HG03558 (cell line): Measurements from ENCODE around the gene WIPF3.

ENCODE experiments used
- ATAC-seq: cut with Tn5 transposase; IDR thresholded peaks from one replicate; pipeline ENCODE4 v1.9.1; 2021; ENCODE audit warnings: moderate number of reproducible peaks; ENCODE audit not compliant: unreplicated experiment; ENCODE audit errors: extremely low read depth

Gene WIPF3

GRCh38 chr7:29896685-29897411, 90.5 kb downstream of the WIPF3 start:
- no peak for ATAC-seq

GRCh38 chr7:29898301-29898700, 92.0 kb downstream of the WIPF3 start:
- no peak for ATAC-seq

- ATAC-seq, result no peak
Measured at GRCh38 chr7:29900745-29901144, 94.4 kb downstream of the WIPF3 start.

- no peak for ATAC-seq
Measured at GRCh38 chr7:29906200-29907022, 100.1 kb downstream of the WIPF3 start.

- ATAC-seq, result no peak
Measured at GRCh38 chr7:29914180-29914579, 107.9 kb downstream of the WIPF3 start.

GRCh38 chr7:29915481-29916215, 109.3 kb downstream of the WIPF3 start:
- no peak for ATAC-seq

GRCh38 chr7:29917641-29918040, 111.3 kb downstream of the WIPF3 start:
- no peak for ATAC-seq

GRCh38 chr7:29918850-29919249, 112.5 kb downstream of the WIPF3 start:
- no peak for ATAC-seq

GRCh38 chr7:29919790-29920189, 113.5 kb downstream of the WIPF3 start:
- no peak for ATAC-seq

- ATAC-seq, result no peak
Measured at GRCh38 chr7:29920491-29920890, 114.2 kb downstream of the WIPF3 start.

GRCh38 chr7:29921404-29922010, 115.2 kb downstream of the WIPF3 start:
- no peak for ATAC-seq

GRCh38 chr7:29922921-29923700, 116.8 kb downstream of the WIPF3 start:
- no peak for ATAC-seq

- no peak for ATAC-seq
Measured at GRCh38 chr7:29924006-29924405, 117.7 kb downstream of the WIPF3 start.

- ATAC-seq, result no peak
Measured at GRCh38 chr7:29924684-29925083, 118.4 kb downstream of the WIPF3 start.

GRCh38 chr7:29926216-29926615, 119.9 kb downstream of the WIPF3 start:
- ATAC-seq, result no peak

- no peak for ATAC-seq
Measured at GRCh38 chr7:29926741-29927140, 120.4 kb downstream of the WIPF3 start.

GRCh38 chr7:29929018-29929807, 122.9 kb downstream of the WIPF3 start:
- ATAC-seq, result no peak

- no peak for ATAC-seq
Measured at GRCh38 chr7:29935111-29935510, 128.8 kb downstream of the WIPF3 start.

- no peak for ATAC-seq
Measured at GRCh38 chr7:29937132-29937531, 130.8 kb downstream of the WIPF3 start.
